Lower leg skin (tissue), 4 donors: ENCODE data around the gene NEURL1B. TPM values are rescaled to one million over a fixed set of nuclear protein-coding genes. Genes with fewer than 3 reads are reported as not detected.
A peak's percentile ranks its signal among the peaks of the same experiment; 100 is the strongest.

Experiments
- DNase-seq, 2 donors: peaks; one replicate each; pipeline ENCODE4 v3.0.0-alpha.2; 2019; ENCODE audit warnings: low spot score in 2 of 2
- H3K4me3 ChIP-seq: fragments of 200-600 bp; sonication (generic); 2 replicates; pipeline ENCODE4 v1.5.1; 2017; ENCODE audit warnings: mild to moderate bottlenecking, low read depth; ENCODE audit not compliant: poor library complexity, severe bottlenecking
- CTCF ChIP-seq, 3 donors: fragments of 450-650 bp; IDR thresholded peaks; one replicate each; pipeline ENCODE4 v1.5.1; 2016; ENCODE audit warnings: antibody characterized with exemption in 3 of 3, mild to moderate bottlenecking in 3 of 3, moderate library complexity in 2 of 3
- POLR2A ChIP-seq, 2 donors: fragments of 450-650 bp; IDR thresholded peaks; one replicate each; pipeline ENCODE4 v1.6.1; 2016 to 2017; ENCODE audit warnings: antibody characterized with exemption in 2 of 2, mild to moderate bottlenecking in 1 of 2, moderate library complexity in 1 of 2
- WGBS, 2 donors: methylation state at CpG; one replicate each; pipeline ENCODE4 v1.1.5; 2018; 5-methylcytosine and 5-hydroxymethylcytosine counted together
- intact Hi-C: fragments of 100-400 bp; cut with DNase I; formaldehyde crosslinking; loops from one replicate; pipeline ENCODE4 v1.15.0; 2023; ENCODE audit warnings: low total_unique reads
- total RNA-seq, 4 donors: library from RNA; depleted of rRNA; stranded (reverse); fragments of >200 nt; gene quantifications; one replicate each; pipeline ENCODE4 v1.1.0, GENCODE V29; 2016

NEURL1B gene
- total RNA-seq, 4 donors from 2014 or later: 12.5 to 34.8 (median 20.9) TPM

DNA sequence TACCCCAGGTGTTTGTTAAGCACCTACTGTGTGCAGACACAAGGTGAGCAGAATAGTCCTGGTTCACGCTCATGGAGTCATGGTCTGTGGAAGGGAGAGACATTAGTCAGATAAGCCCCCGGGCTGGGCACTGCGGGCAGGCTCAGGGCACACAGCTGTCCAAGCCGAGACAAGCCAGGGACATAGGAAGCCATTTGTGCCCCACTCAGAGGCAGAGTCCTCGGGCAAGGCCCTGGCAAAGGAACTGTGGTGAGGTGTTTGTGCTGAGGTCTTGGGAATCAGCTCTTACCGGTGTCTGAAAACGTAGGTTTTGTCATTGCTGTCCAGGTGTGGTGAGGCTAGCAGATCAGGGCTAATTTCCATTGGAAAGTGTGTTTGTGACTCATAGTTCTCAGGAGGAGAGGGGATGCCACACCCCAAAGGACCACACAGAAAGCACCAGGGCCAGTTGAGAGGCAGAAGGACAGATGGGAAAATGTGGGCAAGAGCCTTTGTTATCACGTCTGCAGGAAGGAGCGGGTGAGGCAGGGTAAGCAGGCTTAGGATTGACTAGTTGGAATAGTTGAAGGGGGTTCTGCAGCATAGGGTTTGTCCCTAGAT lies 46.1 kb upstream of the NEURL1B start:
- H3K4me3 ChIP-seq: no peak overlapping the region
- DNase-seq: peak in 1 of 2 donors; percentile 64
- WGBS, 2 donors: 70 to 82% methylated on average over 9 of the region's 9 CpGs
- TF ChIP-seq POLR2A (IDR thresholded peaks at IDR 0.05) (no peak), CTCF (IDR thresholded peaks at IDR 0.05) (no peak)
- intact Hi-C loops: no loop called here

GRCh38 chr5:172595596-172596455 lies 45.2 kb upstream of the NEURL1B start:
- 84 to 85% methylated on average over 14 of the region's 14 CpGs for WGBS, 2 donors
- intact Hi-C loops: no loop called here
- H3K4me3 ChIP-seq: no peak overlapping the region
- TF ChIP-seq POLR2A (IDR thresholded peaks at IDR 0.05) (no peak), CTCF (IDR thresholded peaks at IDR 0.05) (no peak)
- DNase-seq: no peak

DNA sequence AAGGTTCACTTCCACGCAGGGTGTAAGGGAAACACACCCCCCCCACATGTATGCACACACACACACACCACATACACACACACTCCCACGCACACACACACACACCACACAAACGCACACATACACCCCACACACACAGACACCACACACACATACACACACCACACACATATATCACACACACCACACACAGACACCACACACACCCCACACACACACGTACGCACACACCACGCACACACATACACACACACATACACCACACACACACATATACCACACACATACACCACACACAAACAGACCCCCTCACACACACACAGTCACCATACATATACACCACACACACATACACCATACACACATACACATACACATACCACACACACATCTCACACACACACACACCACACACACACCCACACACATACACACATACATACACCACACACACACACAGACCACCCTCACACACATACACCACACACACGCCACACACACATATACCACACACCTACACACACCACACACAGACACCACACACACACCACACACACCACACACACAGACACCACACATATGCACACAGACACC lies 44.3 kb upstream of the NEURL1B start:
- TF ChIP-seq POLR2A (IDR thresholded peaks at IDR 0.05) (no peak), CTCF (IDR thresholded peaks at IDR 0.05) (no peak)
- WGBS, 2 donors: 90 to 91% methylated on average over 7 of the region's 7 CpGs

DNA sequence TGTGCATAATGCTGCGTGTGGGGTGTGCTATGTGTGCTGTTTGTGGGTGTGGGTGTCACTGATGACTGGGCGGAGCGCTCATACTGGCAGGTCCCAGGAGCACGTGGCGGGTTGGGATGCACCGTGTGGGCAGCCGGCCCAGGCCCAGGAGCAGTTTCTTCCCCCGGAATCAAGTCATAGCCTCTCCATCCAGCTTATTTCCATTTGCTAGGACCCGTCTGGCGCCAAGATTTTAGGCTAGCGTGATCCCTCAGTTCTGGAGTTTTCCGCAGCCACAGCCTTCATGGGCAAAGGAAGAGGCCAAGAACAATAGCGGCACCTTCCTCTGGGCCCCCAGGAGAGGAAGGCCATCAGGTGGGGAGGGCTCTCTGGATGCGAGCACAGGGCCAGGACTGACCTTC lies 43.3 kb upstream of the NEURL1B start:
- 44 to 57% methylated on average over 14 of the region's 14 CpGs for WGBS, 2 donors
- intact Hi-C loops: no loop called here
- no peak overlapping the region for H3K4me3 ChIP-seq
- TF ChIP-seq CTCF (IDR thresholded peaks at IDR 0.05): no peak
- no peak for TF ChIP-seq POLR2A (IDR thresholded peaks at IDR 0.05)
- no peak for DNase-seq

More for the DNA sequence above, 44.3 kb upstream of the NEURL1B start:
- intact Hi-C loops: no loop called here
- no peak overlapping the region for H3K4me3 ChIP-seq
- no peak for DNase-seq

- 69 to 77% methylated on average over 17 to 18 of the region's 18 CpGs for whole genome bisulfite sequencing, 2 donors
- no peak overlapping the region for H3K4me3 ChIP-seq
- no peak for TF ChIP-seq CTCF (IDR thresholded peaks at IDR 0.05)
- intact Hi-C loops: no loop called here
- DNase-seq: no peak
Measured at GRCh38 chr5:172598251-172599203, 42.5 kb upstream of the NEURL1B start.
